ENCODE data around the gene NF1.

- TF ChIP-seq POLR2A (IDR thresholded peaks at IDR 0.05) = no peak
- TF ChIP-seq, protein P1, sequence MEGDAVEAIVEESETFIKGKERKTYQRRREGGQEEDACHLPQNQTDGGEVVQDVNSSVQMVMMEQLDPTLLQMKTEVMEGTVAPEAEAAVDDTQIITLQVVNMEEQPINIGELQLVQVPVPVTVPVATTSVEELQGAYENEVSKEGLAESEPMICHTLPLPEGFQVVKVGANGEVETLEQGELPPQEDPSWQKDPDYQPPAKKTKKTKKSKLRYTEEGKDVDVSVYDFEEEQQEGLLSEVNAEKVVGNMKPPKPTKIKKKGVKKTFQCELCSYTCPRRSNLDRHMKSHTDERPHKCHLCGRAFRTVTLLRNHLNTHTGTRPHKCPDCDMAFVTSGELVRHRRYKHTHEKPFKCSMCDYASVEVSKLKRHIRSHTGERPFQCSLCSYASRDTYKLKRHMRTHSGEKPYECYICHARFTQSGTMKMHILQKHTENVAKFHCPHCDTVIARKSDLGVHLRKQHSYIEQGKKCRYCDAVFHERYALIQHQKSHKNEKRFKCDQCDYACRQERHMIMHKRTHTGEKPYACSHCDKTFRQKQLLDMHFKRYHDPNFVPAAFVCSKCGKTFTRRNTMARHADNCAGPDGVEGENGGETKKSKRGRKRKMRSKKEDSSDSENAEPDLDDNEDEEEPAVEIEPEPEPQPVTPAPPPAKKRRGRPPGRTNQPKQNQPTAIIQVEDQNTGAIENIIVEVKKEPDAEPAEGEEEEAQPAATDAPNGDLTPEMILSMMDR (IDR thresholded peaks at IDR 0.05) = no peak
These were observed 220.0 kb downstream of the NF1 start for GRCh38 chr17:31314782-31315100.

Measured in tibial nerve (tissue), 3 donors.